ENCODE measurements around the gene CYB5RL.
"Not testable (repeated sequence)": the region's sequence is repeated elsewhere in the genome, so short reads cannot be mapped to it uniquely, and the experiment has no call there.

CYB5RL gene

GRCh38 chr1:54238353-54239034 is 38.7 kb upstream of the CYB5RL start:
- peaks cover 19% of the 10 kb centered on the region for H3K36me3 ChIP-seq (ENCODE audit: control insufficient read depth, insufficient read depth, low read length)
- WGBS (ENCODE audit: extremely low coverage, insufficient coverage, low lambda C conversion rate) = no CpG with 5 or more reads among the region's 12 CpGs
- H3K4me3 ChIP-seq (ENCODE audit: low read length) = no peak overlapping the region

GRCh38 chr1:54237586-54237985 is 37.8 kb upstream of the CYB5RL start:
- no peak overlapping the region for H3K23ac ChIP-seq (ENCODE audit: low read length)
- H3K27ac ChIP-seq (ENCODE audit: low read depth, low read length) = no peak overlapping the region
- no peak overlapping the region for H3K56ac ChIP-seq (ENCODE audit: low read length)
- H2AK5ac ChIP-seq (ENCODE audit: low read length) = no peak overlapping the region
- no peaks in the 10 kb centered on the region for H3K4me1 ChIP-seq (ENCODE audit: control insufficient read depth, low read depth, low read length)
- H4K8ac ChIP-seq (ENCODE audit: low read depth, low read length) = no peak overlapping the region
- peaks cover 18% of the 10 kb centered on the region for H3K36me3 ChIP-seq (ENCODE audit: control insufficient read depth, insufficient read depth, low read length)
- WGBS (ENCODE audit: extremely low coverage, insufficient coverage, low lambda C conversion rate) = no CpG with 5 or more reads among the region's 10 CpGs
- H2BK120ac ChIP-seq (ENCODE audit: low read depth, low read length) = no peak overlapping the region
- H4K5ac ChIP-seq (ENCODE audit: low read length) = no peak overlapping the region
- H3K4me2 ChIP-seq (ENCODE audit: low read length) = no peak overlapping the region
- H2BK15ac ChIP-seq (replicated peaks; ENCODE audit: low read depth) = no peak overlapping the region
- no peak for DNase-seq
- no peak overlapping the region for H3K4me3 ChIP-seq (ENCODE audit: low read length)
- no peak overlapping the region for H3K18ac ChIP-seq (ENCODE audit: low read length)
- no peak overlapping the region for H2BK5ac ChIP-seq (ENCODE audit: low read length)
- no peak overlapping the region for H3K9ac ChIP-seq (ENCODE audit: low read length)
- H3K79me1 ChIP-seq (ENCODE audit: low read length) = no peaks in the 10 kb centered on the region
- no peak overlapping the region for H3K4ac ChIP-seq (ENCODE audit: low read depth, low read length)
- H3K79me2 ChIP-seq (ENCODE audit: control insufficient read depth, insufficient read depth, low read length) = no peaks in the 10 kb centered on the region
- H3K27me3 ChIP-seq (ENCODE audit: insufficient read depth, low read length, poor library complexity) = no peaks in the 10 kb centered on the region

More at GRCh38 chr1:54238353-54239034, 38.7 kb upstream of the CYB5RL start:
- no peak overlapping the region for H2BK15ac ChIP-seq (replicated peaks; ENCODE audit: low read depth)
- DNase-seq = no peak
- H3K27me3 ChIP-seq (ENCODE audit: insufficient read depth, low read length, poor library complexity) = no peaks in the 10 kb centered on the region
- no peak overlapping the region for H2BK5ac ChIP-seq (ENCODE audit: low read length)
- no peak overlapping the region for H2AK5ac ChIP-seq (ENCODE audit: low read length)
- no peak overlapping the region for H3K27ac ChIP-seq (ENCODE audit: low read depth, low read length)
- H3K4me1 ChIP-seq (ENCODE audit: control insufficient read depth, low read depth, low read length) = no peaks in the 10 kb centered on the region
- H3K18ac ChIP-seq (ENCODE audit: low read length) = no peak overlapping the region
- H3K4me2 ChIP-seq (ENCODE audit: low read length) = no peak overlapping the region
- H3K23ac ChIP-seq (ENCODE audit: low read length) = no peak overlapping the region
- H3K56ac ChIP-seq (ENCODE audit: low read length) = no peak overlapping the region
- H4K5ac ChIP-seq (ENCODE audit: low read length) = no peak overlapping the region
- H3K79me2 ChIP-seq (ENCODE audit: control insufficient read depth, insufficient read depth, low read length) = no peaks in the 10 kb centered on the region
- no peak overlapping the region for H3K4ac ChIP-seq (ENCODE audit: low read depth, low read length)
- no peak overlapping the region for H2BK120ac ChIP-seq (ENCODE audit: low read depth, low read length)
- no peaks in the 10 kb centered on the region for H3K79me1 ChIP-seq (ENCODE audit: low read length)
- H3K9ac ChIP-seq (ENCODE audit: low read length) = no peak overlapping the region
- H4K8ac ChIP-seq (ENCODE audit: low read depth, low read length) = no peak overlapping the region

GRCh38 chr1:54234284-54234683 is 34.5 kb upstream of the CYB5RL start:
- Histone ChIP-seq H3K56ac (ENCODE audit: low read length) (no peak overlapping the region), H3K27me3 (ENCODE audit: insufficient read depth, low read length, poor library complexity) (no peaks in the 10 kb centered on the region), H3K23ac (ENCODE audit: low read length) (no peak overlapping the region), H3K4me1 (ENCODE audit: control insufficient read depth, low read depth, low read length) (no peaks in the 10 kb centered on the region), H4K8ac (ENCODE audit: low read depth, low read length) (no peak overlapping the region), H3K4me3 (ENCODE audit: low read length) (no peak overlapping the region), H4K5ac (ENCODE audit: low read length) (no peak overlapping the region), H3K4me2 (ENCODE audit: low read length) (no peak overlapping the region), H3K79me1 (ENCODE audit: low read length) (no peaks in the 10 kb centered on the region), H2AK5ac (ENCODE audit: low read length) (no peak overlapping the region), H3K9ac (ENCODE audit: low read length) (no peak overlapping the region), H2BK15ac (replicated peaks; ENCODE audit: low read depth) (no peak overlapping the region), H3K79me2 (ENCODE audit: control insufficient read depth, insufficient read depth, low read length) (no peaks in the 10 kb centered on the region), H2BK120ac (ENCODE audit: low read depth, low read length) (no peak overlapping the region), H2BK5ac (ENCODE audit: low read length) (no peak overlapping the region), H3K4ac (ENCODE audit: low read depth, low read length) (no peak overlapping the region), H3K27ac (ENCODE audit: low read depth, low read length) (no peak overlapping the region), H3K18ac (ENCODE audit: low read length) (no peak overlapping the region), H3K36me3 (ENCODE audit: control insufficient read depth, insufficient read depth, low read length) (peaks cover 17% of the 10 kb centered on the region)
- WGBS (ENCODE audit: extremely low coverage, insufficient coverage, low lambda C conversion rate) = no CpG with 5 or more reads among the region's 2 CpGs
- DNase-seq = no peak

GRCh38 chr1:54233196-54233595 is 33.4 kb upstream of the CYB5RL start:
- H3K4ac ChIP-seq (ENCODE audit: low read depth, low read length); H2BK5ac ChIP-seq (ENCODE audit: low read length); H4K8ac ChIP-seq (ENCODE audit: low read depth, low read length); H2AK5ac ChIP-seq (ENCODE audit: low read length); H2BK15ac ChIP-seq (replicated peaks; ENCODE audit: low read depth); H3K79me1 ChIP-seq (ENCODE audit: low read length); H3K56ac ChIP-seq (ENCODE audit: low read length); H3K4me1 ChIP-seq (ENCODE audit: control insufficient read depth, low read depth, low read length); H3K23ac ChIP-seq (ENCODE audit: low read length); DNase-seq; H3K27ac ChIP-seq (ENCODE audit: low read depth, low read length); H3K18ac ChIP-seq (ENCODE audit: low read length); H3K4me2 ChIP-seq (ENCODE audit: low read length); H4K5ac ChIP-seq (ENCODE audit: low read length); H2BK120ac ChIP-seq (ENCODE audit: low read depth, low read length); H3K4me3 ChIP-seq (ENCODE audit: low read length); H3K27me3 ChIP-seq (ENCODE audit: insufficient read depth, low read length, poor library complexity); H3K9ac ChIP-seq (ENCODE audit: low read length); H3K79me2 ChIP-seq (ENCODE audit: control insufficient read depth, insufficient read depth, low read length): not testable (repeated sequence)
- no CpG with 5 or more reads among the region's 33 CpGs for WGBS (ENCODE audit: extremely low coverage, insufficient coverage, low lambda C conversion rate)
- peaks cover 14% of the 10 kb centered on the region for H3K36me3 ChIP-seq (ENCODE audit: control insufficient read depth, insufficient read depth, low read length)

DNA sequence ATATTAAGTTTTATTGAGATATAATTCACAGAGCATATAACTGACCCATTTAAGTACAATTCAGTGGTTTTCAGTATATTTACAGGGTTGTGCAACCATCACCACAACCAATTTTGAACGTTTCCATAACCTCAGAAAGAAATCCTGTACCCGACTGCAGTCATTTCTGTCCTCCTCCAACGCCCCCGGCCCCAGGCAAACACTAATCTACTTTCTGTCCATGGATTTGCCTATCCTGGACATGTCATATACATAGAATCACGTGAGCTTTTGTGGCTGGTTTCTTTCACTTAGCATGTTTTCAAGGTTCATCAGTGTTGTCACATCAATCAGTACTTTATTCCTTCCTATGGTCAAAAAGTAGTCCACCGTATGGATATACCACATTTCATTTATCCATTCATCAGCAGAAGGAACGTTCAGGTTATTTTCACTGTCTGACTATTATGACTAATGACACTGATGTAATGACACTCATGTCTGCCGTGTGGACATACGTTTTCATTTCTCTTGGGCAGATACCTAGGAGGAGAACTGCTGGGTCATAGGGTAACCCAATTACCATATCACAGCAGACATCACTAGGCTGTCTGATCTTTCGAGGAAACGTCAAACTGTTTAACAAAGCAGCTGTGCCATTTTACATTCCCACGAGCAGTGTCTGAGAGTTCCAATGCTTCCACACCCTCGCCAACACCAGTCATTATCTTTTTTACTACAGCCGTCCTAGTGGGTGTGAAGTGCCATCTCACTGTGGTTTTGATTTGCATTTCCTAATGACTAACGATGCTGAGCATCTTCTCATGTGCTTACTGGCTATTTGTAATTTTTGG is 30.9 kb upstream of the CYB5RL start:
- no peaks in the 10 kb centered on the region for H3K79me2 ChIP-seq (ENCODE audit: control insufficient read depth, insufficient read depth, low read length)
- H3K4me1 ChIP-seq (ENCODE audit: control insufficient read depth, low read depth, low read length) = no peaks in the 10 kb centered on the region
- H3K9ac ChIP-seq (ENCODE audit: low read length) = no peak overlapping the region
- peaks cover 7% of the 10 kb centered on the region for H3K36me3 ChIP-seq (ENCODE audit: control insufficient read depth, insufficient read depth, low read length)
- H3K27ac ChIP-seq (ENCODE audit: low read depth, low read length) = no peak overlapping the region
- no peak overlapping the region for H3K4me2 ChIP-seq (ENCODE audit: low read length)
- no peak overlapping the region for H3K56ac ChIP-seq (ENCODE audit: low read length)
- H3K4me3 ChIP-seq (ENCODE audit: low read length) = no peak overlapping the region
- H4K8ac ChIP-seq (ENCODE audit: low read depth, low read length) = no peak overlapping the region
- H3K79me1 ChIP-seq (ENCODE audit: low read length) = no peaks in the 10 kb centered on the region
- H2AK5ac ChIP-seq (ENCODE audit: low read length) = no peak overlapping the region
- no peak overlapping the region for H3K4ac ChIP-seq (ENCODE audit: low read depth, low read length)
- WGBS (ENCODE audit: extremely low coverage, insufficient coverage, low lambda C conversion rate) = no CpG with 5 or more reads among the region's 15 CpGs
- H4K5ac ChIP-seq (ENCODE audit: low read length) = no peak overlapping the region
- H3K23ac ChIP-seq (ENCODE audit: low read length) = no peak overlapping the region
- H2BK5ac ChIP-seq (ENCODE audit: low read length) = no peak overlapping the region
- no peak overlapping the region for H2BK120ac ChIP-seq (ENCODE audit: low read depth, low read length)
- DNase-seq = no peak
- no peak overlapping the region for H3K18ac ChIP-seq (ENCODE audit: low read length)
- no peaks in the 10 kb centered on the region for H3K27me3 ChIP-seq (ENCODE audit: insufficient read depth, low read length, poor library complexity)
- no peak overlapping the region for H2BK15ac ChIP-seq (replicated peaks; ENCODE audit: low read depth)
